Hepatocyte (in vitro differentiated cells): ENCODE results near the gene OVCH2. TPM values are rescaled to one million over a fixed set of nuclear protein-coding genes. Genes with fewer than 3 reads are reported as not detected.
A peak's percentile ranks its signal among the peaks of the same experiment; 100 is the strongest.

ENCODE experiments used
- DNase-seq: peaks from one replicate; pipeline ENCODE4 v3.0.0-alpha.2; 2016; ENCODE audit warnings: low spot score
- H2AFZ ChIP-seq: fragments of 200-600 bp; sonication (generic); 2 replicates; pipeline ENCODE4 v1.6.0; 2016; ENCODE audit warnings: antibody characterized with exemption, mild to moderate bottlenecking
- H3K27ac ChIP-seq: fragments of 200-600 bp; sonication (generic); 2 replicates; pipeline ENCODE4 v1.5.1; 2016; ENCODE audit warnings: mild to moderate bottlenecking
- H3K27me3 ChIP-seq: fragments of 200-600 bp; sonication (generic); 2 replicates; pipeline ENCODE4 v1.6.1; 2016
- H3K36me3 ChIP-seq: fragments of 200-600 bp; sonication (generic); replicated peaks from 2 replicates; pipeline ENCODE4 v1.5.1; 2016; ENCODE audit warnings: low read depth; ENCODE audit not compliant: insufficient read depth
- H3K4me1 ChIP-seq: fragments of 200-600 bp; sonication (generic); 2 replicates; pipeline ENCODE4 v1.5.1; 2016; ENCODE audit warnings: mild to moderate bottlenecking, moderate library complexity; ENCODE audit not compliant: insufficient read depth
- H3K4me2 ChIP-seq: fragments of 200-600 bp; sonication (generic); 2 replicates; pipeline ENCODE4 v1.6.0; 2016
- H3K4me3 ChIP-seq: fragments of 200-600 bp; sonication (generic); 2 replicates; pipeline ENCODE4 v1.5.1; 2016; ENCODE audit warnings: mild to moderate bottlenecking
- H3K79me2 ChIP-seq: fragments of 200-600 bp; sonication (generic); 2 replicates; pipeline ENCODE4 v1.6.0; 2017; ENCODE audit warnings: mild to moderate bottlenecking
- H3K9me2 ChIP-seq: fragments of 200-600 bp; sonication (generic); replicated peaks from 2 replicates; pipeline ENCODE4 v1.6.0; 2017; ENCODE audit warnings: mild to moderate bottlenecking; ENCODE audit not compliant: insufficient read depth
- H3K9me3 ChIP-seq: fragments of 200-600 bp; sonication (generic); 2 replicates; pipeline ENCODE4 v1.5.1; 2016; ENCODE audit warnings: low read depth, mild to moderate bottlenecking
- H4K20me1 ChIP-seq: fragments of 200-600 bp; sonication (generic); 2 replicates; pipeline ENCODE4 v1.6.0; 2016; ENCODE audit warnings: mild to moderate bottlenecking; ENCODE audit not compliant: insufficient read depth, poor library complexity, severe bottlenecking
- EZH2 ChIP-seq: fragments of 200-600 bp; sonication (generic); IDR thresholded peaks from 2 replicates; pipeline ENCODE4 v1.6.1; 2016; ENCODE audit warnings: antibody characterized with exemption, mild to moderate bottlenecking, borderline replicate concordance
- EZH2phosphoT487 ChIP-seq: fragments of 200-600 bp; sonication (generic); IDR thresholded peaks from one replicate; pipeline ENCODE4 v1.6.1; 2018; ENCODE audit warnings: antibody characterized with exemption, mild to moderate bottlenecking, low read depth, moderate library complexity; ENCODE audit not compliant: unreplicated experiment, severe bottlenecking
- WGBS: methylation state at CpG from one replicate; pipeline ENCODE4 v1.1.6; 2016; ENCODE audit warnings: low lambda C conversion rate; ENCODE audit errors: missing lambda C conversion rate; 5-methylcytosine and 5-hydroxymethylcytosine counted together
- polyA plus RNA-seq: library from polyadenylated mRNA; unstranded; fragments of >200 nt; fragmentation: Nextera tagmentation; extraction: Ambion mirVana; gene quantifications from 2 replicates; pipeline ENCODE4 v1.2.1, GENCODE V29; 2016
- total RNA-seq: library from RNA; depleted of rRNA; stranded (reverse); fragments of >200 nt; gene quantifications from 2 replicates; pipeline ENCODE4 v1.2.3, GENCODE V29; 2014
- TF ChIP-seq, protein P1 (sequence below): fragments of 200-600 bp; sonication (generic); IDR thresholded peaks from 2 replicates; pipeline ENCODE4 v1.5.1; 2016; ENCODE audit warnings: antibody characterized with exemption, mild to moderate bottlenecking; ENCODE audit not compliant: poor library complexity

The OVCH2 gene
- total and polyA plus RNA-seq, 2 experiments from 2014 or later = 0.51 to 0.63 TPM

DNA sequence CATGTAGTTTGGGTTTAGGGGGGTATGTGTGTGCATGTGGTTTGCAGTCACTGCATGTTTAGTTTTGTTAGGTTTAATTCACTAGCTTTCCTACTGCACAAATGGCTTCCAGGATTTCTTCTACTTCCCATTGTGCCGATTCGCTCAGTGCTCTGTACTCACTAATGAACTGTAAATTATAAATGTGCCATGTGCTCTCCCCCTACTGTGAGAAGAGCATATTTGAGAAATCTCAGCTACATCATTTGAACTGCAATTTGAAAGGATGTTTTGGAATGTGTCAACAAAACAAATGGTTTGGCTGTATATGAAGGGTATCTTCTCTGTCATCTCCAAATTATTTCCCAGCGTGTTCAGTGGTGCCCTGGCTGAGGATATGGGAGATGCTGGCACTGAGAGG is 61.1 kb downstream of the OVCH2 start:
- WGBS = 86% methylated on average over 3 of the region's 3 CpGs
- no peak overlapping the region for H2AFZ ChIP-seq
- no peaks in the 10 kb centered on the region for H3K27me3 ChIP-seq
- no peaks in the 10 kb centered on the region for H4K20me1 ChIP-seq
- no peaks in the 10 kb centered on the region for H3K4me1 ChIP-seq
- H3K9me2 ChIP-seq = no peaks in the 10 kb centered on the region
- TF ChIP-seq EZH2phosphoT487 = no peak
- TF ChIP-seq EZH2 = no peak
- TF ChIP-seq, protein P1, sequence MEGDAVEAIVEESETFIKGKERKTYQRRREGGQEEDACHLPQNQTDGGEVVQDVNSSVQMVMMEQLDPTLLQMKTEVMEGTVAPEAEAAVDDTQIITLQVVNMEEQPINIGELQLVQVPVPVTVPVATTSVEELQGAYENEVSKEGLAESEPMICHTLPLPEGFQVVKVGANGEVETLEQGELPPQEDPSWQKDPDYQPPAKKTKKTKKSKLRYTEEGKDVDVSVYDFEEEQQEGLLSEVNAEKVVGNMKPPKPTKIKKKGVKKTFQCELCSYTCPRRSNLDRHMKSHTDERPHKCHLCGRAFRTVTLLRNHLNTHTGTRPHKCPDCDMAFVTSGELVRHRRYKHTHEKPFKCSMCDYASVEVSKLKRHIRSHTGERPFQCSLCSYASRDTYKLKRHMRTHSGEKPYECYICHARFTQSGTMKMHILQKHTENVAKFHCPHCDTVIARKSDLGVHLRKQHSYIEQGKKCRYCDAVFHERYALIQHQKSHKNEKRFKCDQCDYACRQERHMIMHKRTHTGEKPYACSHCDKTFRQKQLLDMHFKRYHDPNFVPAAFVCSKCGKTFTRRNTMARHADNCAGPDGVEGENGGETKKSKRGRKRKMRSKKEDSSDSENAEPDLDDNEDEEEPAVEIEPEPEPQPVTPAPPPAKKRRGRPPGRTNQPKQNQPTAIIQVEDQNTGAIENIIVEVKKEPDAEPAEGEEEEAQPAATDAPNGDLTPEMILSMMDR = no peak
- no peak overlapping the region for H3K27ac ChIP-seq
- H3K79me2 ChIP-seq = no peaks in the 10 kb centered on the region
- no peak overlapping the region for H3K4me2 ChIP-seq
- no peak for DNase-seq
- H3K9me3 ChIP-seq = no peaks in the 10 kb centered on the region
- H3K4me3 ChIP-seq = no peak overlapping the region
- H3K36me3 ChIP-seq = no peaks in the 10 kb centered on the region

DNA sequence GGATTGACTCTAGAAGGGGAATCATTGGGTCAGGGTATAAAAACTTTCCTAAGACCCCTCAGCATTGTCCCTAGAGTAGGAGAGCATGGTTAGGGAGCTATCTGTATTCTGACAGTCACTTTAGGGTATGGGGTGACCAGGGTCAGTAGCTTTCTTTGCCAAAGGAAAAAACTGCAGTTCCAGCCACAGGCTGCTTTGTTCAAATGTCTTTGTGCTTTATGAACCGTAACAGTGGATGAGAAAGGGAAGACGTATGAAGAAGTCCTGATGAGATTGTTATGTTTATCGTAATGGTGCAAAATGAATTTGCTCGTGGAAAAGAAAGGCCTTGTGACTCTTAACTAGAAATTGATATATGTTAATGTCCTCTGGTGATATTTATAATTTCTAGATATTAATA is 63.0 kb downstream of the OVCH2 start:
- peaks cover 4% of the 10 kb centered on the region for H3K4me1 ChIP-seq
- no peaks in the 10 kb centered on the region for H3K9me2 ChIP-seq
- H3K27me3 ChIP-seq = no peaks in the 10 kb centered on the region
- DNase-seq = no peak
- 91% methylated on average over 4 of the region's 4 CpGs for WGBS
- no peak overlapping the region for H2AFZ ChIP-seq
- TF ChIP-seq, protein P1 = no peak
- no peak for TF ChIP-seq EZH2phosphoT487
- no peak for TF ChIP-seq EZH2
- H3K4me2 ChIP-seq = no peak overlapping the region
- H3K36me3 ChIP-seq = no peaks in the 10 kb centered on the region
- no peak overlapping the region for H3K4me3 ChIP-seq
- no peaks in the 10 kb centered on the region for H3K79me2 ChIP-seq
- no peaks in the 10 kb centered on the region for H4K20me1 ChIP-seq
- no peaks in the 10 kb centered on the region for H3K9me3 ChIP-seq
- H3K27ac ChIP-seq = no peak overlapping the region

DNA sequence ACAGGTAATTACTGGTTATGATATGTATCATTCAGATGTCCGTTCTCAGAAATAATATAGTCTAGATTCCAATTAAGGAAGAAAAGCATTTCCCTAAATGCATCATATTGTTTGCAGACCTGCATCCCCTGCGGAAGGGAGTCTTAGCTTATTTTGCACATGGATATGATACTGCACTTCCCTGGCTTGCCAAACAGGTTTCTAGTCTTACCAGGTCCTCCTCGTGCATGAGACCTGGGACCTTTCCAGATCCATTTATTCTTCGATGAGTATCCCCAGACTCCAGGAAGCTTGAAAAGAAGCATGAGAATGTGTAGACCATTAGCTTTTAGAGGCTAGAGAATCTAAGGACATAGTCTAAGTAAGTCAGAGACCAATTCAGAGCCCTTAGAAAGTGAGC is 63.5 kb downstream of the OVCH2 start:
- H3K79me2 ChIP-seq = no peaks in the 10 kb centered on the region
- no peak overlapping the region for H3K4me3 ChIP-seq
- 53% methylated on average over 4 of the region's 4 CpGs for WGBS
- H3K4me1 ChIP-seq = peaks cover 4% of the 10 kb centered on the region
- TF ChIP-seq, protein P1 = no peak
- TF ChIP-seq EZH2phosphoT487 (no peak), EZH2 (no peak)
- no peaks in the 10 kb centered on the region for H3K9me2 ChIP-seq
- no peak for DNase-seq
- H4K20me1 ChIP-seq = no peaks in the 10 kb centered on the region
- H3K9me3 ChIP-seq = no peaks in the 10 kb centered on the region
- no peak overlapping the region for H3K4me2 ChIP-seq
- H3K27me3 ChIP-seq = no peaks in the 10 kb centered on the region
- no peak overlapping the region for H3K27ac ChIP-seq
- H3K36me3 ChIP-seq = no peaks in the 10 kb centered on the region
- no peak overlapping the region for H2AFZ ChIP-seq

DNA sequence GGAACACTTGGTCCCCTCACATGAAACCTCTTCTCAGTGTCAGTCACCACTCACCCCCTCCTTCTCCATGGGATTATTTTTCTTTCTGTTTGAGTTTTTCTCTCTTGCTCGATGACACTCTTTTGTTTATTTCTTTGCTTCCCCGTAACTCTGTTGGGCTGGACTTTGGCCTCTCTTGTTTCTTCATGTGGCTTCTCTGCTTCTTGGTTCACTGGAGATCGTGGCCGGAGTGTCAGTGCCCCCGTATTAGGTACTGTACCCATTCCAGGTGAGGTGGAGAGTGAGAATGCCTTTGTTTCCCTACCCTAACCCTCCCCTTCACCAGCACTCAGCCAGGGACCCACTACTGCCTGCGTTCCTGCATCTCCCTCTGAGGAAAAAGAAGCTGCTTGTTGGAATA is 65.5 kb downstream of the OVCH2 start:
- Histone ChIP-seq H3K4me2 (no peak overlapping the region), H3K9me2 (no peaks in the 10 kb centered on the region), H3K4me1 (peaks cover 4% of the 10 kb centered on the region), H2AFZ (no peak overlapping the region), H3K4me3 (no peak overlapping the region), H3K27ac (peak overlapping the region; percentile 77), H3K27me3 (no peaks in the 10 kb centered on the region), H4K20me1 (no peaks in the 10 kb centered on the region), H3K9me3 (no peaks in the 10 kb centered on the region), H3K79me2 (no peaks in the 10 kb centered on the region), H3K36me3 (no peaks in the 10 kb centered on the region)
- no peak for TF ChIP-seq EZH2
- TF ChIP-seq, protein P1 = no peak
- no peak for TF ChIP-seq EZH2phosphoT487
- peak; percentile 21 for DNase-seq
- whole genome bisulfite sequencing = 80% methylated on average over 6 of the region's 6 CpGs
